Left cardiac atrium (tissue), 4 donors: ENCODE measurements around the gene EEF1E1. TPM values are rescaled to one million over a fixed set of nuclear protein-coding genes. Genes with fewer than 3 reads are reported as not detected.
A peak's percentile ranks its signal among the peaks of the same experiment; 100 is the strongest.

ENCODE experiments used
- ATAC-seq, 2 donors: fragments of 200-7000 bp; cut with Tn5 transposase; one replicate each; pipeline ENCODE4 v1.9.1; 2020; ENCODE audit warnings: mild to moderate bottlenecking in 2 of 2, moderate library complexity in 2 of 2
- DNase-seq: peaks from one replicate; pipeline ENCODE4 v3.0.0-alpha.2; 2020
- intact Hi-C, 2 donors: fragments of 100-400 bp; cut with DNase I; formaldehyde crosslinking; loops; one replicate each; pipeline versions ENCODE4 v1.14.1 to v1.15.1; 2022 to 2023
- long read RNA-seq: library from polyadenylated mRNA; unstranded; transcript quantifications from one replicate; pipeline ENCODE4 v2.0.0, GENCODE V29; 2021
- total RNA-seq, 2 donors: library from RNA; stranded (reverse); fragmentation: NEBNext Ultra II Directional; extraction: Animal tissue kit (Norgen Biotek cat#: 25700); gene quantifications; one replicate each; pipeline ENCODE4 v1.2.1, GENCODE V29; 2021
- donor health status: DM: no; HTN: yes; CAD: no.
- donor health status: DM: no; HTN: yes; CAD: no; lungs with severe emphysema.
- donor health status: DM: yes; HTN: yes; CAD: no.
- donor health status: Dilated cardiomyopathy.

The EEF1E1 gene
- 10 to 100 TPM; 14.5 to 18.5 TPM for total RNA-seq
- long read RNA-seq, transcript EEF1E1-201 (4 exons, 1,077 nt): major isoform, 9 of 11 reads
- long read RNA-seq, partial matches to known transcripts: 1 of 11 reads
- long read RNA-seq, other reads (novel, unspliced or antisense): 0 of 11 reads

GRCh38 chr6:8102122-8102958 is at the start of gene EEF1E1:
TSS of gene EEF1E1 (minus strand) at chr6:8102548. CDS start at chr6:8102521, 27 bp downstream.
- ATAC-seq: peak; percentile 100
- intact Hi-C loops: no loop called here

GRCh38 chr6:8149350-8149749 is 47.0 kb upstream of the EEF1E1 start:
- intact Hi-C loops: no loop called here
- DNase-seq (no peak), ATAC-seq (no peak)

More at GRCh38 chr6:8102122-8102958, at the start of gene EEF1E1:
- DNase-seq: peak; percentile 95

- intact Hi-C loops: no loop called here
- no peak for ATAC-seq
- no peak for DNase-seq
Measured at GRCh38 chr6:8143945-8144344, 41.6 kb upstream of the EEF1E1 start.

- intact Hi-C loops: no loop called here
- ATAC-seq: no peak
- no peak for DNase-seq
Measured at GRCh38 chr6:8139451-8139850, 37.1 kb upstream of the EEF1E1 start.

GRCh38 chr6:8137529-8137939 is 35.2 kb upstream of the EEF1E1 start:
- ATAC-seq (no peak), DNase-seq (no peak)
- intact Hi-C loops: no loop called here

- DNase-seq (no peak), ATAC-seq (no peak)
- intact Hi-C loops: no loop called here
Measured at GRCh38 chr6:8135276-8135675, 32.9 kb upstream of the EEF1E1 start.

- DNase-seq: no peak
- intact Hi-C loops: no loop called here
- no peak for ATAC-seq
Measured at GRCh38 chr6:8132130-8132529, 29.8 kb upstream of the EEF1E1 start.

- intact Hi-C loops: loop anchor here in 1 of 2 donors (2.0 kb wide), 1 partner anchor 87 kb away; no protein-coding TSS in a partner anchor
- DNase-seq (peak; percentile 29), ATAC-seq (peak; percentile 59 to 70)
Measured at GRCh38 chr6:8131265-8131897, 29.0 kb upstream of the EEF1E1 start.

GRCh38 chr6:8130399-8130798 is 28.1 kb upstream of the EEF1E1 start:
- DNase-seq (no peak), ATAC-seq (no peak)
- intact Hi-C loops: loop anchor here in 1 of 2 donors (2.0 kb wide), 1 partner anchor 88 kb away; no protein-coding TSS in a partner anchor

- intact Hi-C loops: no loop called here
- ATAC-seq: no peak
Measured at GRCh38 chr6:8123236-8123635, 20.9 kb upstream of the EEF1E1 start.

GRCh38 chr6:8114956-8115355 is 12.6 kb upstream of the EEF1E1 start:
- no peak for ATAC-seq
- intact Hi-C loops: no loop called here

More at GRCh38 chr6:8123236-8123635, 20.9 kb upstream of the EEF1E1 start:
- no peak for DNase-seq

GRCh38 chr6:8113131-8113654 is 10.8 kb upstream of the EEF1E1 start:
- DNase-seq (no peak), ATAC-seq (no peak)
- intact Hi-C loops: no loop called here

More at GRCh38 chr6:8114956-8115355, 12.6 kb upstream of the EEF1E1 start:
- DNase-seq: no peak

- no peak for ATAC-seq
- DNase-seq: no peak
- intact Hi-C loops: no loop called here
Measured at GRCh38 chr6:8110725-8111124, 8.4 kb upstream of the EEF1E1 start.

- no peak for DNase-seq
- no peak for ATAC-seq
- intact Hi-C loops: no loop called here
Measured at GRCh38 chr6:8110117-8110721, 7.9 kb upstream of the EEF1E1 start.

- peak in 1 of 2 donors; percentile 39 for ATAC-seq
Measured at GRCh38 chr6:8108759-8109539, 6.6 kb upstream of the EEF1E1 start.

GRCh38 chr6:8108031-8108660 is 5.8 kb upstream of the EEF1E1 start:
- intact Hi-C loops: no loop called here
- ATAC-seq (no peak), DNase-seq (no peak)

More at GRCh38 chr6:8108759-8109539, 6.6 kb upstream of the EEF1E1 start:
- DNase-seq: no peak
- intact Hi-C loops: no loop called here

GRCh38 chr6:8105791-8106190 is 3.4 kb upstream of the EEF1E1 start:
- intact Hi-C loops: no loop called here
- no peak for ATAC-seq
- DNase-seq: no peak

- intact Hi-C loops: no loop called here
- DNase-seq (no peak), ATAC-seq (no peak)
Measured at GRCh38 chr6:8103726-8104125, 1.4 kb upstream of the EEF1E1 start.
